ENCODE data around the gene ZBTB3.
"Not testable (repeated sequence)": the region's sequence is repeated elsewhere in the genome, so short reads cannot be mapped to it uniquely, and the experiment has no call there.

Gene ZBTB3

GRCh38 chr11:62755086-62755615, 1.2 kb upstream of the ZBTB3 start:
- DNase-seq: no peak

- no peak for DNase-seq
Observed at GRCh38 chr11:62752994-62753735, 795 bp downstream of the ZBTB3 start.

- no peak for DNase-seq
Observed at GRCh38 chr11:62752177-62752785, 1.7 kb downstream of the ZBTB3 start.

- DNase-seq: not testable (repeated sequence)
Observed at GRCh38 chr11:62749931-62750330, 4.0 kb downstream of the ZBTB3 start.

GRCh38 chr11:62747475-62748160, 6.3 kb downstream of the ZBTB3 start:
- DNase-seq: no peak

GRCh38 chr11:62737196-62737595, 16.8 kb downstream of the ZBTB3 start:
- no peak for DNase-seq

GRCh38 chr11:62732830-62733229, 21.1 kb downstream of the ZBTB3 start:
- no peak for DNase-seq

GRCh38 chr11:62730076-62730475, 23.9 kb downstream of the ZBTB3 start:
- not testable (repeated sequence) for DNase-seq

- peak; percentile 58 to 79 (median 70) for DNase-seq
Observed at GRCh38 chr11:62728171-62728988, 25.6 kb downstream of the ZBTB3 start, which contains the start of gene TTC9C. TTC9C (plus strand) TSS chr11:62728486; CDS start chr11:62728849, 363 bp downstream.

GRCh38 chr11:62727872-62728170, 26.1 kb downstream of the ZBTB3 start:
- DNase-seq: peak in 3 of 4 experiments; percentile 38 to 68 (median 65)

GRCh38 chr11:62727165-62727871, 26.6 kb downstream of the ZBTB3 start, which contains the start of gene HNRNPUL2:
HNRNPUL2 (minus strand) TSS chr11:62727457; CDS start chr11:62727156, 301 bp downstream.
- DNase-seq: peak; percentile 93 to 98 (median 96)

GRCh38 chr11:62726915-62727164, 27.1 kb downstream of the ZBTB3 start:
- peak in 1 of 4 experiments; percentile 46 for DNase-seq

GRCh38 chr11:62726156-62726914, 27.6 kb downstream of the ZBTB3 start:
- peak in 1 of 4 experiments; percentile 47 for DNase-seq

- DNase-seq: no peak
Observed at GRCh38 chr11:62725646-62726045, 28.3 kb downstream of the ZBTB3 start.

GRCh38 chr11:62724171-62724570, 29.8 kb downstream of the ZBTB3 start:
- DNase-seq: no peak

GRCh38 chr11:62721994-62722393, 32.0 kb downstream of the ZBTB3 start:
- DNase-seq: no peak

- no peak for DNase-seq
Observed at GRCh38 chr11:62719302-62719978, 34.5 kb downstream of the ZBTB3 start.

- no peak for DNase-seq
Observed at GRCh38 chr11:62716816-62717215, 37.1 kb downstream of the ZBTB3 start.

GRCh38 chr11:62716206-62716605, 37.8 kb downstream of the ZBTB3 start:
- DNase-seq: no peak

GRCh38 chr11:62715150-62716130, 38.5 kb downstream of the ZBTB3 start:
- no peak for DNase-seq
